Measurements from ENCODE around the gene DRC1. TPM values are rescaled to one million over a fixed set of nuclear protein-coding genes. Genes with fewer than 3 reads are reported as not detected.

DRC1 gene
- total RNA-seq, 4 donors from 2014 or later: 0.45 TPM; not detected in 3

DNA sequence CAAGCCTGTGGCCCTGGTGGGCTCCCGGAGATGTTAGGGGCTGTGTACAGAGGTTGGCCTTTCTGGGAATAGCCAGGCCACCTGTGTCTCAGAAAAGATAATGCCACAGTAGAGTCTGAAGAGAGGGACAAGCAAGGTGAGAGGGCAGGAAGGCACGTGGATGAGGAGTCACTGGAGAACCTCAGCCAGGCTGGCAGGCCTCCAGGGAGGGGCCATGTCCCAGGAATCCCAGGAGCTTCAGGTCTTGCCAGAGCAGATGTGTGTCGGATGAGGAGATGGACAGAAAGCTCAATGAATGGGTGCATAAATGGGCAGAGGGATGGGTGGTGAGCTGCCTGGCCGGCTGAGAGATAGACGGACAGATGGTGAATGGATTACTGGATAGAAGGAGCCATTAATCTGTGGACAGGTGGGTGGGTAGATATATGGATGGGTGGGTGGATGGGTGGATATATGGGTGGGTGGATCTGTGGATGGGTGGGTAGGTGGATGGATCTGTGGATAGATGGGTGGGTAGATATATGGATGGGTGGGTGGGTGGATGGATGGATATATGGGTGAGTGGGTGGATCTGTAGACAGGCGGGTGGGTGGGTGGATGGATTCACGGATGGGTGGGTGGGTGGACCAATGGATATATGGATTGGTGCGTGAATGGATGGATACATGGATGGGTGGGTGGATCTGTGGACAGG is 84.2 kb downstream of the DRC1 start:
- no peak for TF ChIP-seq POLR2AphosphoS5 (IDR thresholded peaks at IDR 0.05)
- TF ChIP-seq EP300 (IDR thresholded peaks at IDR 0.05): no peak
- TF ChIP-seq POLR2A (IDR thresholded peaks at IDR 0.05; ENCODE audit: low read depth): no peak
- TF ChIP-seq, protein P1, sequence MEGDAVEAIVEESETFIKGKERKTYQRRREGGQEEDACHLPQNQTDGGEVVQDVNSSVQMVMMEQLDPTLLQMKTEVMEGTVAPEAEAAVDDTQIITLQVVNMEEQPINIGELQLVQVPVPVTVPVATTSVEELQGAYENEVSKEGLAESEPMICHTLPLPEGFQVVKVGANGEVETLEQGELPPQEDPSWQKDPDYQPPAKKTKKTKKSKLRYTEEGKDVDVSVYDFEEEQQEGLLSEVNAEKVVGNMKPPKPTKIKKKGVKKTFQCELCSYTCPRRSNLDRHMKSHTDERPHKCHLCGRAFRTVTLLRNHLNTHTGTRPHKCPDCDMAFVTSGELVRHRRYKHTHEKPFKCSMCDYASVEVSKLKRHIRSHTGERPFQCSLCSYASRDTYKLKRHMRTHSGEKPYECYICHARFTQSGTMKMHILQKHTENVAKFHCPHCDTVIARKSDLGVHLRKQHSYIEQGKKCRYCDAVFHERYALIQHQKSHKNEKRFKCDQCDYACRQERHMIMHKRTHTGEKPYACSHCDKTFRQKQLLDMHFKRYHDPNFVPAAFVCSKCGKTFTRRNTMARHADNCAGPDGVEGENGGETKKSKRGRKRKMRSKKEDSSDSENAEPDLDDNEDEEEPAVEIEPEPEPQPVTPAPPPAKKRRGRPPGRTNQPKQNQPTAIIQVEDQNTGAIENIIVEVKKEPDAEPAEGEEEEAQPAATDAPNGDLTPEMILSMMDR (IDR thresholded peaks at IDR 0.05): no peak
- DNase-seq (ENCODE audit: extremely low spot score): no peak
- WGBS: 85% methylated on average over 8 of the region's 8 CpGs

DNA sequence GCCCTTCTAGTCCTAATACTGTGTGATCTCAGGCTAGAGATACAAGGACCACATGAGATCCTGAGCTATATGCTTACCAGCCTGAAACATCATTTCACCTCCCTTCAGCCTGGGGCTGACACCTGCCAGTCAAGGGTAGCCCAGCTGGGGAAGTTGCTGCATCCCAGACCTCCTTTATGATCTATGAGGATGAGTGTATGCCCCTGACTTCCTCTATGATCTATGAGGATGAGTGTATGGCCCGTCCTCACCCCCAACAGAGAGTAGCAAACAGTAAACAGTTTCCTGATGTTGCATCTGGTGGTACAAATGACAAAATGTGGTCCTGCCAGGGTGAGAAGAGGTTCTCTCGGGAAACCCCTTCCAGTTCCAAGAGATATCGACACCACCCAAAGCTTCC is 85.1 kb downstream of the DRC1 start:
- TF ChIP-seq, protein P1 (IDR thresholded peaks at IDR 0.05): no peak
- TF ChIP-seq EP300 (IDR thresholded peaks at IDR 0.05) (no peak), POLR2AphosphoS5 (IDR thresholded peaks at IDR 0.05) (no peak), POLR2A (IDR thresholded peaks at IDR 0.05; ENCODE audit: low read depth) (no peak)
- 76% methylated on average over 3 of the region's 3 CpGs for WGBS
- intact Hi-C loops (cut with DNase I): no loop called here

More for the DNA sequence above, 84.2 kb downstream of the DRC1 start:
- no peaks in the 10 kb centered on the region for H3K36me3 ChIP-seq
- peaks cover 0 to 7% (median 0%) of the 10 kb centered on the region in 4 donors for H3K4me1 ChIP-seq
- intact Hi-C loops (cut with DNase I): no loop called here
- H3K27me3 ChIP-seq: peaks cover 0 to 4% (median 0%) of the 10 kb centered on the region in 4 donors
- no peaks in the 10 kb centered on the region for H3K9me3 ChIP-seq
- no peak overlapping the region for H3K27ac ChIP-seq (replicated peaks in 1 of 4)
- no peak overlapping the region for H3K4me3 ChIP-seq

GRCh38 chr2:26487192-26487591 is 85.5 kb downstream of the DRC1 start:
- no peaks in the 10 kb centered on the region for H3K9me3 ChIP-seq
- H3K4me3 ChIP-seq: no peak overlapping the region
- peaks cover 0 to 4% (median 0%) of the 10 kb centered on the region in 4 donors for H3K27me3 ChIP-seq
- TF ChIP-seq EP300 (IDR thresholded peaks at IDR 0.05) (no peak), POLR2A (IDR thresholded peaks at IDR 0.05; ENCODE audit: low read depth) (no peak), POLR2AphosphoS5 (IDR thresholded peaks at IDR 0.05) (no peak)
- TF ChIP-seq, protein P1 (IDR thresholded peaks at IDR 0.05): no peak
- no peak overlapping the region for H3K27ac ChIP-seq (replicated peaks in 1 of 4)
- 82% methylated on average over 5 of the region's 5 CpGs for WGBS
- H3K4me1 ChIP-seq: peaks cover 0 to 7% (median 0%) of the 10 kb centered on the region in 4 donors
- H3K36me3 ChIP-seq: no peaks in the 10 kb centered on the region
- intact Hi-C loops (cut with DNase I): no loop called here
- DNase-seq (ENCODE audit: extremely low spot score): no peak

More for the DNA sequence above, 85.1 kb downstream of the DRC1 start:
- Histone ChIP-seq H3K9me3 (no peaks in the 10 kb centered on the region), H3K27me3 (peaks cover 0 to 4% (median 0%) of the 10 kb centered on the region in 4 donors), H3K4me1 (peaks cover 0 to 7% (median 0%) of the 10 kb centered on the region in 4 donors), H3K27ac (replicated peaks in 1 of 4) (no peak overlapping the region), H3K4me3 (no peak overlapping the region), H3K36me3 (no peaks in the 10 kb centered on the region)
- no peak for DNase-seq (ENCODE audit: extremely low spot score)

DNA sequence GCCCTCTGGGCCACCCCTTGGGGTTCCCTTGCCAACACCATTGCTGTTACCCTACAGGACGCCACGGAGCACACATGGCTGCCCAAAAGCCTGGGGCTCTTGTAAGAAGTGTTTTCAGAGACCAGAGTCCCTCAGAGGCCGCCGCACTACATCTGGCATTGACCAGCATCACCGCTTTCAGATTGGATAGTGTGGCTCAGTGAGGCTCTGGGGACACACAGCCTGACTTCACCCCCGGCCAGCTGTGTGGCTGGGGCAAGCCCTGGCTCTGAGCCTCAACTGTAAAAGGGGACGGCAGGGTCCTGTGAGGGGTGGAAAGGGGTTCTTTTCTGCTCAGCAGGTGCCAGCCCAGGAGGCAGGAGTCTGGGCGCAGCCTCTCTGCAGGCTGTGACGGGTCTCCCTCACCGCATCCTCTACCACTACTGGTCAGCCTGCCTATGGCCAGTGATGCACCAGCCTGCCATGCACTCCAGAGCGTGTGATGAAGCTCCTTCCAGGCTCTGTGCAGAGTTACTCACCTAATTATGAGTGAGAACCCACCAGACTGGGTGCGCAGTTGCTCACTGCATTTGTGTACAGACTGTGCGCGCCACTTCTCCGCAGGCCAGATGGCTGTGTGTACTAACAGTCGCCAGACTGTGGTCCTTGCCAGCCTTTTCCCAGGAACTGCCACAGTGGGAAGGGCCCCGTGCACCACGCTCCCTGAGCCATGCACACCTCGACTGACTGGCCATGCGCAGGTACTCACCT is 86.9 kb downstream of the DRC1 start:
- 91% methylated on average over 13 of the region's 20 CpGs for WGBS
- H3K36me3 ChIP-seq: no peaks in the 10 kb centered on the region
- H3K4me3 ChIP-seq: no peak overlapping the region
- no peak for DNase-seq (ENCODE audit: extremely low spot score)
- H3K4me1 ChIP-seq: peaks cover 0 to 7% (median 0%) of the 10 kb centered on the region in 4 donors
- H3K27ac ChIP-seq (replicated peaks in 1 of 4): no peak overlapping the region
- no peaks in the 10 kb centered on the region for H3K9me3 ChIP-seq
- peaks cover 0 to 4% (median 0%) of the 10 kb centered on the region in 4 donors for H3K27me3 ChIP-seq
- no peak for TF ChIP-seq POLR2AphosphoS5 (IDR thresholded peaks at IDR 0.05)
- TF ChIP-seq, protein P1 (IDR thresholded peaks at IDR 0.05): no peak
- no peak for TF ChIP-seq EP300 (IDR thresholded peaks at IDR 0.05)
- no peak for TF ChIP-seq POLR2A (IDR thresholded peaks at IDR 0.05; ENCODE audit: low read depth)
- intact Hi-C loops (cut with DNase I): no loop called here

All from esophagus muscularis mucosa (tissue), 4 donors.